GM19240 (cell line): Measurements from ENCODE around the gene PLCB3.

Experiments used
- DNase-seq: peaks from one replicate; pipeline ENCODE4 v3.0.0; 2011; ENCODE audit warnings: low spot score; ENCODE audit not compliant: insufficient read length

Gene PLCB3

DNA sequence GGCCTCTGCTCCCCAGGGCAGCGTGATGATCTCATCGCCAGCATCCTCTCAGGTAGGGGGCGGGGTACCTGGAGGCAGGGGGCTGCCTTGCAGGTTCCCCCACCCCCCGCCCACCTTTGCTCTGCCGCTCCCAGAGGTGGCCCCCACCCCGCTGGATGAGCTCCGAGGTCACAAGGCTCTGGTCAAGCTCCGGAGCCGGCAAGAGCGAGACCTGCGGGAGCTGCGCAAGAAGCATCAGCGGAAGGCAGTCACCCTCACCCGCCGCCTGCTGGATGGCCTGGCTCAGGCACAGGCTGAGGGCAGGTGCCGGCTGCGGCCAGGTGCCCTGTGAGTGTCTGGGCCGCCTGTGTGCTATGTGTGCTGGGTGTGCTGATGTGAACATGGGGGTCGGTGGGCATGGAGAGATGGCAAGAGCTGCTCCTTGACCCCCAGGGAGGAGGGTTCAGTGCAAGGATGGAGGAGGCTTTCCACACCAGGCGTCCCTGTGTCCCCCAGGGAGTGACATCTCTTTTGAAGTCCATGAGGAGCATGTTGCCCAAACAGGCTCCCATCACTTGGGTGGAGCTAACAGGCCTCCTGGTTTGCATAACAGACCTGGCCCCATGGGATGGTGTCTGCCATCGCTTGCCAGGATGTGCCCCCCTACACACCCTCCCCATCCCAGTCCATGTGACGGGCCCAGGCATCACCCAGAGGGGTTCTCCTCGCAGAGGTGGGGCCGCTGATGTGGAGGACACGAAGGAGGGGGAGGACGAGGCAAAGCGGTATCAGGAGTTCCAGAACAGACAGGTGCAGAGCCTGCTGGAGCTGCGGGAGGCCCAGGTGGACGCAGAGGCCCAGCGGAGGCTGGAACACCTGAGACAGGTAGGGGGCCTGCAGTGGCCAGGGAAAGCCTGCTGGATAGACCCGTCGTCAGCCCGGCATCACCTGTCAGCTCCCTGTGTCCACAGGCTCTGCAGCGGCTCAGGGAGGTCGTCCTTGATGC is 14.1 kb downstream of the PLCB3 start:
- no peak for DNase-seq

DNA sequence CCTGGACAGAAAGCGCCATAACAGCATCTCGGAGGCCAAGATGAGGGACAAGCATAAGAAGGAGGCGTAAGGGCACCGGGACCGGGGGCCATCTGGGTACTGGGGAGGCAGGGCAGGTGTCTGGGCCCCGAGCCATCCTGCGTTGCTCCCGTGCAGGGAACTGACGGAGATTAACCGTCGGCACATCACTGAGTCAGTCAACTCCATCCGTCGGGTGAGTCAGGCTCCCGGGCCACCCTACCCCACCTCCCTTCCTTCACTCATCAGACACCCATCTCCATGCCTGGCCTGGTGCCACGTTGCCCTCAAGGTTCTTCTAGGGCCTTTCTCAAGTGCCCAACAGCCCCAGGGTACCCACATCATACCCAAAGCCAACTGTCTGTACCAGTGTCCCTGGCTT is 15.0 kb downstream of the PLCB3 start:
- DNase-seq = no peak

DNA sequence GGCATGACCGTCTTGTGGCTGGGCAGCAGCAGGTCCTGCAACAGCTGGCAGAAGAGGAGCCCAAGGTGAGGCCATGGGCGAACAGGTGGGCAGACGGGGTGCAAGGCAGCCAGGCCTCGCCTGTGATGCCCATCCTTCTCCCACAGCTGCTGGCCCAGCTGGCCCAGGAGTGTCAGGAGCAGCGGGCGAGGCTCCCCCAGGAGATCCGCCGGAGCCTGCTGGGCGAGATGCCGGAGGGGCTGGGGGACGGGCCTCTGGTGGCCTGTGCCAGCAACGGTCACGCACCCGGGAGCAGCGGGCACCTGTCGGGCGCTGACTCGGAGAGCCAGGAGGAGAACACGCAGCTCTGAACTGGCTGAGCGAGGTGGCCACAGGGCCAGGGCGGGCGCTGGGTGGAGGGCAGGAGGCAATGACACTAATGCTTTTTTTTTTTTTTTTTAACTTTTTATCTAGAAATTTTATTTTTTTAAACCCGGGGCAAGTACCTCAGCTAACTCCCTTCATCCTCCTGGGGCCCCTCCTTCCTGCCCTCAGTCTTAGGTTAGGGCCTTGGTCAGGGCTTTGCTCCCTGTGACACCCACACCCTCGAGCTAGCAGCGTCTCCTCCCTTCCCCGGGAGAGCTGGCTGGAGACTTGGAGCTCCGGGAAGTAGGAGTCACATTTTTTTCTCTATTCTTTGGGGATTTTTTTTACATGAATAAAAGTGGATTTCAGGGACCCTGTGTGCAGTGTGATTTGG is 16.0 kb downstream of the PLCB3 start:
- no peak for DNase-seq

DNA sequence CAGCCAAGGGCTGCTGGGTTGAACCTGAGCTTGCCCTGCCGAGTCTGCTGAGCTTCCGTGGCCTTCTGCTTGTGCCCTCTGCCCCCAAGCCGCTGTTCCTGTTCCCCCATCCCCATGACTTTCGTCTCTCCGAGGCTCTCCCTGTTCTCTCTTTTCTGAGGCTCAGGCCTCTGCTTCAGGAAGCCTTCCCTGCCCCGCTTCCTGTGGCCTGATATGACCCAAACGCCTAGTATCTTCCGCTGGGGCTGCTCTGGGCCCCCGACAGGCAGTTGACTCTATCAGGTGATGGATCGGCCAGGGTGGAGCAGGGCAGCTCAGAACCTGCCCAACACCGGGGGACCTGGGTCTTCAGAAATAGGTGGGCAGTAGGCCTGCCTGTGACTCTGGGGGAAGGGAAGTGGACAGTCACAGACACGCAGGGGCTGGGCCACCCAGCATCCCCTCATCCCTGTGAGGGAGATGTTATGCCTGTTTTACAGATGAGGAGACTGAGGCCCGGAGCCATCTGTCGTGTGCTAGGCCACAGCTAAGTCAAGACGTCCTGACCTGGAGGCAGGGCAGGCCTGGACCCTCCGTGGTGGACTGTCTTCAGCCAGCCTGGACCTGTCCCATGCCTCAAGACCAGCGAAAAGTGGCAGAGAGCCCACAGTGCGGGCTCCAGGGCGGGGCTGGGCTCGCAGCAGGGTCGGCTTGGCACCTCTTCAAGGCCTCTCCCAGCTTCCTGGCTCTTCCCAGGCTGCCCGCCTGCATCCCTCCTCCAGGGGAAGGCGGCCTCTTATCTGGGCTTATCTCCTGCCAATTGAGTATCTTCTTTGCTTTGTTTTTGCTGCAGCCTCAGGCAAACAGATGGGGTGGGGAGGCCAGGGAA is 16.9 kb downstream of the PLCB3 start:
- no peak for DNase-seq

DNA sequence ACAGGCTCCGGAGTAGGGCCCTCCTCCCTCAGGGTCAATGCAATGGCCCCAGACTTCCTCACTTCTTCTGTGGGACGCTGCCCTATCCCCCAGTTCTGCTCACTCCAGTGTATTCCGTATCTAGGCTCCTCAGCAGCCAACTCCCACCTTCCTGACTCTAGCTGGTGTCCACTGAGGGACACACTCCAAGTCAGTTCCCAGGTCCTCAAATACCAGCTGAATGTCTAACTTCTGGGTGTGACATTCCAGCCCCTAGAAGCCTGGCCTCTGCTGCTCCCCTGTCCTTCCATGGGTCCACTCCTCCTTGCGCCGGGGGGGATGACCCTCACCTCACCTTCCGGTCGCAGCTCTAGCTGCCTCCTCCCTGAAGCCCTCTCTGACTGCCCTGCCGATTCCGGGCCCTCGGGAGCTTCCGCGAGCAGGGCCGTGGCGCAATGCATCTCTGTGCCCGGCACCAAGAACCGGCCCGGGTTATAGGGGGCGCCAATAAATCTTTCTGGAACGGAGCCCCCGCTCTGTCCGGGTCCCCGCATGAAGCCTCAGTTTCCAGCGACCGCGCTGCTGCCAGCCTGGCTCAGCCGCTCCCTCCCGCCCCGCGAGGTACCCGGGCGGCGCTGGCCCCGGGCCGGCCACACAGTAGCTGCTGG is 17.7 kb downstream of the PLCB3 start:
- no peak for DNase-seq

DNA sequence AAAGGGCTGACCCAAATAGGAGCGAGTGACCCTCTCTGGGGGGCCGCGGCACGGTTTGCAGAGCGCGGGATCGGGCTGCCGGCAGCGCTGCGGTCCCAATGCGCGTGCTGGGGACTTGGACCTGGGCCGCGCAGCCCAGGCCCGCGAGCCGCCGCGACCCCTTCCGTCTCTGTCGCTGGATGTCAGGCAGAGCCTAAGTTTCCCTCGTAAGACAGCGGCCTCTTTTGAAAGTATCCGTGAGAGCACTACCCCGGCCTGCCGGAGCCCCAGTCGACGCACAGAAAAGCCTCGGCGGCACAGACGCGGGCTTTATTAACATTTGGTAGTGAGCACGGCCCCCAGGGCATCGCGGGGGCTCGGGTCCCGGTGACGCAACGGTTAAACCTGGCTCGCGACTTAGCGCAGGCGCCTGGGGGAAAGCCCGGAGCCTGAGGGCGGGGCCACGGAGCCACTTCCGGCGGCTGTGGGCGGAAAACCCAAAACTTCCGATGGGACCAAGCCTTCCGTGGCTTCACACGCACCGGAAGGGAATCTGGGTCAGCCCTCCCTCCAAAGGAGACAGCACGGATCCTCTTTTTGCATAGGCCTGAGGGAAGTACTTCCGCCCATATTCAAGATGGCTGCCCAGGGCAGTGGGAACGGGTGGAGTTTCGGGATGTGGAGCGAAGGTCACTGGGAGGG is 18.4 kb downstream of the PLCB3 start:
- peak; percentile 74 for DNase-seq

DNA sequence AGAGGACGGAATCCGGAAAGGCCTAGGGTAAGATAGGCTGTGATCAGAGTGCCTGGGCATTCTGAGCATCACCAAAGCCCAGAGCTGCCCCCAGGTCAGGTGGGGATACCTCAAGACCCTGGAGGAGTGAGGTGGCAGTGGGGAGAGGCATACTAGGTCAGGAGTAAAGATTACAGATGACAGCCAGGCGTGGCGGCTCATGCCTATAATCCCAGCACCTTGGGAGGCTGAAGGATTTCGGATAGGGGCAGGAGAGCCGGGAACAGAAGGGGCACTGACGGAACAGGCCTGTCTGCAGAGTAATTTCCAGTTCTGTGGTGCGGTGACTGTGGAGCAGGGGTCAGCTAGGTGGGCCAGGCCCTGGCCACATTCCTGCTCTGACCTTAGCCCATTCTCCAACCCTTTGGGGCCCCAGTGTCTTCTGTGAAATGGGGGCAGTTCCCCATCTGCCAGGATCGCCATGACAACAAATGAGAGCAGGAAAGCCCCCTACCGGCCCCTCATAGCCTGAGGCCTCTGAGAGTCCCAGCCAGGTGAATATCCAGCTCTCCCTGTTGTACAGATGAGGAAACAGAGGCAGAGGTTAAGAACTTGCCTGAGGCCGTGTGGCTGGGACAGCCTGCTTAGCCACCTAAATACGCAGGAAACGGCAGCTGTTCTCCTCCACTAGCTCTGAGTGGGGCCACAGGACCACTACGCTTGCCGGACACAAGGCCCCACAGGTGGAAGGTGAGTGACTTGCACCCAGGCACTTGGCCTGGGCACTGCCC is 23.9 kb downstream of the PLCB3 start:
- no peak for DNase-seq

DNA sequence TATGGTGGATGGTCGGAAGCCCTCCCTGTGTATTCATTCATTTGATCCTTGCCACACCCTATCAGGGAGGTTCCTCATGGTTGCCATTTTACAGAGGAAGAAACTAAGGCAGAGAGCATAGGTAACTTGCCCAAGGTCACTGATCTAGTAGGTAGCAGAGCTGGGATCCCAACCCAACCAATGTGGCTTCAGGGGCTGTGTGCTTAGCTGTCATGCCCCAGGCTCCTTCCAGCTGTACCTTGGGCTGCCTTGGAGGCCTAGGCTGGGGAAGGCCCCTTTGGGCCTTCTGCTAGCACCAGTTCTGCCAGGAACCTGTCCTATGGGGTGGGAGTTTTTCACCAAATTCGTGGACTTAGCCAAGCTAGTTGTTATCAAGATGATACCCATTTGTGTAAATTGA is 24.5 kb downstream of the PLCB3 start:
- no peak for DNase-seq

DNA sequence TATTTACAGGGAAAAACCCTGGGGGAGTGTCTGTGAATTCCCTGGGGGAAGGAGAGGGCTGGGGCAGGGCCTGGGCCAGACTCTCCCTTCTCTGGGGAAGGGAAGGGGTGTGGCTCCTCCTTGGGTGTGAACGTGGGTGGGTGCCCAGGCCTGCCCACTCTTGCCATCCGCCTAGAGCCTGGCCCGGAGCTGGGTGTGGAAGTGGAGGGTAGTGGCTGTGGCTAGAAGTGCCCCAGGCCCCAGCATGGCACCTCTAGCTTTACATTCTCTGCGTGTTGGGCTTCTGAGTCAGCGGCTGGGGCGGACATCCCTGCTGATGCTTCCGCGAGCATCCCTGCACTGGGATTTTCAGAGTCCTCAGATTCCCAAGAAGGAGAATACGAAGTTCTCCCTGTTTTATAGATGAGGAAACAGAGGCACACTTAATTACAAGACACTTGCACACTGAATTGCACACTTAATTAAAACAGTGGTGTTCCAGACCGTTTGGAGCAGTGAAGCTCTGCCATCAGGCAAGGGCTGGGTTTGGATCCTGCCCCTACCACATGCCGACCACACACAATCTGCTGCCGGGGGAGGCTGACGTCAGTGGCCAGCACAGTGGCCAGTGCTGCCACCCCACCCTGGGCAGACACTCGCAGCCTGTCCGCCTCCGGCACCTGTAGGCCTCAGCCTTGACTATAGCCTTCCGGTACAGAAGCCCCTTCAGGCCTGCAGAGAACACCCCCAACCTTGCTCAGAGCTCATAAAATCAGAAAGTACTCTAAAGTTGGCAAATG is 25.5 kb downstream of the PLCB3 start:
- DNase-seq = no peak

DNA sequence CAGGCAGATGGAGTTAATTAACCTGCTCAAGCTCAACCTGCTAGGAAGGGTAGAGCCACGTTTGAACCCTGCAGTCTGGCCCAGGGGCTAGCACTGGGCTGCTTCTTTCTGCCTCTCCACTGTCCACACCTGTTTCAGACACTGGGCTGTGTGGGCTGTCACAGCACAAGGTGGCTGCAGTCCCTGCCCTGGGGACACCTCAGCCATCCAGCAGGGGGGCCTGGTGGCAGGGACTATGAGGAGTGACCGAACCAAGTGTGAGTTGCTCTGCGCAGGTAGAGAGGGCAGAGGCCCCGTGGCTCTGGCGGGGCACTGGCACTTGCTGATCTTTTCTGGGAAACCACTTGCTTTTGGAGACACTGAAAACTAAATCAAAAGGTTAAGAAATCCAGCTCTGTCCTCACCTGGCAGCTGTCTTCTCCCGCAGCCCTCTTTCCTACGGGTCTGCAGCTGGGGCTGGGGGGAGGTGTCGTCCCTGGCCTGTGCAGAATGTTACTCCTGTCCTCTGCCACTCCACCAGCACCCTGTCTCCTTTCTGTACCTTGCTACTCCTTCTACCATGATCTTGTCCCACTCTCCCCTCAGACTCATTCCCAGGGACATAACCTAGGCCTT is 27.4 kb downstream of the PLCB3 start:
- DNase-seq = no peak

DNA sequence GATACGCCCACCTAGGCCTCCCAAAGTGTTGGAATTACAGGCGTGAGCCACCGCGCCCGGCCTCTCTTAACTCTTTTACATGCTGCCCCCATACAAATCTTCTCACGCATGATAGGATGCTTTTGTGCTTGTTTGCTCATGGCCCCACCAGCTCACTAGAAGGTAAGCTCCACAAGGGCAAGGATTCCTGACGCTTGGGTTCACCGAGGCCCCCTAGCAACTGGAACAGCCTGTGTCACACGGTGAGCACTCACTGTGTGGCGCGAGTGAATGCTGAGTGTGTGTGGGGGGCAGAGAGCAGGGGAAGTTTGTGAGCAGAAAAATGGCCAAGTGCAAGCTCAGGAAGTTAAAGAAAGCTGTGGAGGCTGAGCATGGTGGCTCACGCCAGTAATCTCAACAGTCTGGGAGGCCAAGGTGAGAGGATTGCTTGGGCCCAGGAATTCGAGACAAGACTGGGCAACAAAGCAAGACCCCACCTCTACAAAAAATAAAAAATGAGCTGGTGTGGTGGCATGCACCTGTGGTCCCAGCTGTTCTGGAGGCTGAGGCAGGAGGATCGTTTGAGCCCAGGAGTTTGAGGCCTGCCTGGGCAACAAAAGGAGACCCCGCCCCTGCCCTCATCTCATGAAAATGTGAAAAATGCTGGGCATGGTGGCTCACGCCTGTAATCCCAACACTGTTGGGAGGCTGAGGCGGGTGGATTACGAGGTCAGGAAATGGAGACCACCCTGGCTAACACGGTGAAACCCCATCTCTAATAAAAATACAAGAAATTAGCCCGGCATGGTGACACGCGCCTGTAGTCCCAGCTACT is 30.8 kb downstream of the PLCB3 start:
- no peak for DNase-seq

DNA sequence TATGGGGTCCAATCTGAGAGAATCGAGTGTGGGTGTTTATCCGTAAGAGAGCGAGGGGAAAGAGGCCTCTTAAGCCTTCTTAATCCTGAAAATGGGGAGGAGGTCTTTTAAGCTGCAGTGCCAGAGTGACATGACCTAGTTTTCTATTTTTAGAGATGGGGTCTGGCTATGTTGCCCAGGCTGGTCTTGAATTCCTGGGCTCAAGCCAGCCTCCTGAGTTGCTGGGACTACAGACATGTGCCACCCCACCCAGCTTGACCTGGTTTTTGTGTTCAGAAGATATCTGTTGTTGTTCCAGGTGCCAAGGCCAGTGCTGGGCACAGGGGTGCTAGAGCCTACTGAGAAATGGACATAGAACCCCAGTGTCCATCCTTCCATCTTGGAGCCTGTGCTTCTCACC is 31.8 kb downstream of the PLCB3 start:
- DNase-seq = no peak

DNA sequence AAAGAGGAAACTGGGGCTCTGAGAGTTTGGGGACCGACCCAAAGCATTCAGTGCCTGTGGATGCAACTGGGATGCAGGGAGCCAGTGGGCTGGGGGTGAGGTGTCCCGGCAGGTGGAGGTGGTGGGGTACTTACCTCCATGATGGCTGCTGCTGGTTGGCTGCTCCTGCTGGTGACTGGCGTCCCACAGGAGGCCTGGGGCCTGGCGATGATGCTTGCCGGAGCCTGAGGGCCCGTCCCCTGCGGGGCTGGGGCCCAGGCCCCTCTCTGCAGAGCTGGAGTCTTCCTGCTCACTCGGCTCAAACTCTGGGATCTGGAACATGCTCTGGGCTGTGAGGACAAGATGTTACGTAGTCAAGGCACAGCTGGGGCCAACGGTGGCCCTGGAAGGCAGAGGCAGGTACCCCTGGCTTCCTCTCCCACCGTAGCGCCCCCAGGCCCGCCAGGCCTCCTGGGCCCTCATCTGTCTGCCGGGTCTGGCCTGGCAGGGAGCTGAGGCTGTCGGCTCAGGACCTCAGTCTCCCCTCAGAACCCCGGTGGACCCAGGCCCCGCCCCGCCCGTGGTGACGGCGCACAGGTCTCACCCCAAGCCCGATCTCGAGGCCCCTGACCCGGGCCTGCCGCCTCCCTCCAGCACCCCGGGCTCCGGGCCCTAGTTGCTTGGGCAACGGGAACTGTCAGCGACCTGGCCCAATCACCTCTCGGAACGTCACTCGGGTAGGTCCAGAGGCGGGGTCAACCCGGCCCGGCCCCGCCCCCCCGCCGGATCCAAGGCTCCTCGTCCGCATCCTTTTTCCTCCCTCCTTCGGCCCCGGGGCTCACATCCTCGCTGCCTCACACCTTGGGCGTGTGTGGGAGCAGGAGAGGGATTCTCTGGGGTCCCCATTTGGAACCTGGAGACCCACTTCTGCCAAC is 33.0 kb downstream of the PLCB3 start, which contains the start of gene BAD:
BAD (minus strand) TSS at position 618 of the 914 bp plus-strand sequence; CDS start at position 321, 297 bp downstream.
- peak; percentile 99 for DNase-seq

DNA sequence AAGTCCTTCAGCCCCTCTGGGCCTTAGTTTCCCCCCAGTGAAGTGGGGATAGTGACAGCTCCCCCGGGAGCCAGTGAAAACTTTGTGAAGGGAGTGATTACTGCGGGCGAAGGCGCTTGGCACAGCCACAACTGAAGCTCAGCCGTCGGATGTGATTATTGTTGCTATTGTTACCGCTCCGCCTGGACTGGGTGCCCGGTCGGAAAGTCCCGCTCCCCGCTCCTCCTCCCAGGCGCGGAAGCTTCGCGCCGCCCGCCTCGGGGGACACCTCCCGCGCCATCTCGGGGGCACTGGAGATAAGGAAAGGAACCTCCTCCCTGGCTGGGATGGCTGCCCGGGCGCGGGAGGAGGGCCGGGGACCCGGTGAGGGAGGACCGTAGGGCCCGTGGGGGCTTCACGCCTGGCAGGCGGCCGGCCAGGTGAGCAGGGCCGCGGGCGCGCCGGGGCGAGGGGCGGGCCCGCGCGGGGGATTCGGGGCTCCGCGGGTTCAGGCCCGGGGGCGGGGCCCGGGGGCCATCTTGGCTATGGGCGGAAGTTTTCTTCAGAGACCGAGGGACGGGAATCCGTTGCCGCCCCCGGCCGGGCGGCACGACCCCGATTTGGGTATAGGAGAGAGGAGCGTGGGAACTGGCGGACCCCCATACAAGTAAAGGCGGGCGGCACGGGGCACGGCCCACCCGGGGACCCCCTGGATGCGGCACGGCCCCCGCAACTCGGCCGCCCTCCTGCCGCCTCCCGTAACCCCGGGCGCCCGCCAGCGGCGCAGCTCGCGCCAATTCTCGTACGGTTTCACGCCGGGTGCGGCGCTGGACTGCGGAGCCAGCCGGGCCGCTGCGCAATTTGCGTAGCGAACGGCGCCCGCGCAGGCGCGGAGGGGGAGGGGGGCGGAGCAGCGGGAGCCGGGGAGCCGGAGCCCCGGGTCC is 33.9 kb downstream of the PLCB3 start, which contains the start of gene GPR137:
GPR137 (plus strand) TSS at position 887 of the 923 bp plus-strand sequence. CDS start 677 bp downstream, outside the sequence.
- DNase-seq = peak; percentile 94
